MG63 (cell line): ENCODE results near the gene WDFY2. TPM values are rescaled to one million over a fixed set of nuclear protein-coding genes. Genes with fewer than 3 reads are reported as not detected.

ENCODE experiments used
- DNase-seq: peaks from one replicate; pipeline ENCODE4 v3.0.0-alpha.2; 2020
- H3K27me3 ChIP-seq: fragments of 250-450 bp; sonication (Bioruptor Pico); 2 replicates; pipeline ENCODE4 v1.5.1; 2020; ENCODE audit warnings: mild to moderate bottlenecking, moderate library complexity
- H3K36me3 ChIP-seq: fragments of 250-450 bp; sonication (Bioruptor Pico); 2 replicates; pipeline ENCODE4 v1.5.1; 2020; ENCODE audit warnings: mild to moderate bottlenecking, moderate library complexity
- H3K4me3 ChIP-seq: fragments of 250-450 bp; sonication (Bioruptor Pico); 2 replicates; pipeline ENCODE4 v1.5.1; 2020; ENCODE audit warnings: mild to moderate bottlenecking, moderate library complexity
- H3K9me3 ChIP-seq: fragments of 250-450 bp; sonication (Bioruptor Pico); 2 replicates; pipeline ENCODE4 v1.5.1; 2020; ENCODE audit warnings: mild to moderate bottlenecking, moderate library complexity
- total RNA-seq: library from RNA; depleted of rRNA; stranded (reverse); fragments of >200 nt; shearing (Covaris generic); gene quantifications from 2 replicates; pipeline ENCODE4 v1.2.3, GENCODE V29; 2014; ENCODE audit warnings: low replicate concordance

The WDFY2 gene
- total RNA-seq, 1 experiment from 2014 or later: 1.8 TPM

- no peaks in the 10 kb centered on the region for H3K27me3 ChIP-seq
- H3K4me3 ChIP-seq: no peak overlapping the region
- peaks cover 10% of the 10 kb centered on the region for H3K36me3 ChIP-seq
- DNase-seq: no peak
- H3K9me3 ChIP-seq: 0 out of 2 replicates have a peak, but pooled peaks cover 5% of the 10 kb centered on the region
Observed at GRCh38 chr13:51747438-51748434, 163.5 kb downstream of the WDFY2 start.

DNA sequence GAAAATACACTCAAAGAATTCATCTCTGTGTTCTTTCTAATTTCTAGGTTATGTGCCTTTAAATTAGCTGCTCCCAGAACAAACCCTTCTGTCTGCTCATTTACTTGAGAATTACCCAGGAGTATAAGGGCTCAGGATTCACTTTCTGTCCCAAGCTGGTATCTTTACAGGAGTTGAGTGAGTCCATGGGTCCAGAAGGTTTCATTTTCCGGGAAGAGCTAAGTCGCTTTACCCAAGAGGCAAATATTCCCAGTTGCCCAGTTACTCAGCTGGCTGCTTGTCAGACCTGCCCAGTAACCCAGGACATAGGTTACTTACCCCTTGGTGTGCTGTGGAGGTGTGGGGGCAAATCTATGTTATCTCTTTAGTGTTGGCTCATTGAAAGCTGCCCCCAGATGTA lies 172.4 kb downstream of the WDFY2 start:
- Histone ChIP-seq H3K27me3 (no peaks in the 10 kb centered on the region), H3K4me3 (no peak overlapping the region), H3K36me3 (peaks cover 6% of the 10 kb centered on the region), H3K9me3 (no peaks in the 10 kb centered on the region)
- DNase-seq: no peak

DNA sequence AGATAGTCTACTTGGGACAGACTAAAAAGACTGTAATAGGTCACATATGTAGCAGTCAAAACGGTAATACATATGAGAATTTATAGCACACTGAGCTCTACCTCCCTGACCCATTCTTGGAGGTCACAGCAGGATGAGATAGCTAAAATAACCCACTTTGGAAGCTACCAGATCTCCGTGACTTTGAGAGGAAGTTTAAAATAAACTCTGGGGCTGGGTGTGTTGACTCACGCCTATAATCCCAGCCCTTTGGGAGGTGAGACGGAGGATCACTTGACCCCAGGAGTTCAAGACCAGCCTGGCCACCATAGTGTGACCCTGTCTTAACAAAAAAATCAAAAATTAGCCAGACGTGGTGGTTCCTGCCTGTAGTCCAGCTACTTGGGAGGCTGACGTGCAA lies 174.4 kb downstream of the WDFY2 start:
- no peak overlapping the region for H3K4me3 ChIP-seq
- H3K36me3 ChIP-seq: peaks cover 6% of the 10 kb centered on the region
- H3K27me3 ChIP-seq: no peaks in the 10 kb centered on the region
- no peak for DNase-seq
- H3K9me3 ChIP-seq: no peaks in the 10 kb centered on the region

DNA sequence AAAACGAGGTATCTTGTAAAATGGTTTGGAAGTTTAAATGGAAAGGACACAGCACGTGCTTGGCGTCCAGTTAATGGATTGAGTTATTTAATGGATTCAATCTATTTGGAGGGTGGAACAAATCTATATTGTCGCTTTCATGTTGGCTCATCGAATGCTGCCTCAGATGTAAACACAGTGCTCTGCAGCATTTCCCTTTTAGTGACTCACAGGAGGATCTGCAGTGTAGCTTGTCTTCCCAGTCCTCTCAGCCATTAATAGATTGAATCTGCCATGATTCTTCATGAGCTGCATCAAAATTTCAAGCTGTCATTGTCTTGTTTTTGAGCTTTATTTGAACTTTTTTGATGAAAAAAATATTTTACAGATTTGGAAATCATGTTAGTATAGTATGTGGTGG lies 175.0 kb downstream of the WDFY2 start:
- Histone ChIP-seq H3K4me3 (no peak overlapping the region), H3K36me3 (peaks cover 6% of the 10 kb centered on the region), H3K9me3 (no peaks in the 10 kb centered on the region), H3K27me3 (no peaks in the 10 kb centered on the region)
- DNase-seq: no peak

DNA sequence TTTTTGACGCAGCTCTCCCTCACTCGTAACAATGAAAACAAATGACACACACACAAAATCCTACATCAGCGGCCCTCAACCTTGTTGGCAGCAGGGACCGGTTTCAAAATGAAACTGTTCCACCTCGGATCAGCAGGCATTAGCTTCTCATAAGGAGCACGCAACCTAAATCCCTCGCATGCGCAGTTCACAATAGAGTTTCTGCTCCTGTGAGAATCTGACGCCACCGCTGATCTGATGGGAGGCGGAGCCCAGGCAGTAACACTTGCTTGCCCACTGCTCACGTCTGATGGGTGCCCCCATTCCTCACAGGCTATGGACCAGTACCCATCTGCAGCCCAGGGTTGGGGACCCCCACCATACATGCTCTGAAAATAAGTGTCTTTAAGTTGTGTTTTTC lies 176.3 kb downstream of the WDFY2 start:
- Histone ChIP-seq H3K9me3 (no peaks in the 10 kb centered on the region), H3K27me3 (no peaks in the 10 kb centered on the region), H3K36me3 (peaks cover 6% of the 10 kb centered on the region), H3K4me3 (no peak overlapping the region)
- no peak for DNase-seq

- DNase-seq: no peak
- no peaks in the 10 kb centered on the region for H3K9me3 ChIP-seq
- H3K36me3 ChIP-seq: peaks cover 13% of the 10 kb centered on the region
- no peak overlapping the region for H3K4me3 ChIP-seq
- H3K27me3 ChIP-seq: no peaks in the 10 kb centered on the region
Observed at GRCh38 chr13:51761643-51762350, 177.5 kb downstream of the WDFY2 start.

- Histone ChIP-seq H3K36me3 (peaks cover 12% of the 10 kb centered on the region), H3K27me3 (no peaks in the 10 kb centered on the region), H3K9me3 (no peaks in the 10 kb centered on the region), H3K4me3 (no peak overlapping the region)
- no peak for DNase-seq
Observed at GRCh38 chr13:51763486-51763885, 179.2 kb downstream of the WDFY2 start.

GRCh38 chr13:51764184-51765141 lies 180.2 kb downstream of the WDFY2 start:
- H3K36me3 ChIP-seq: 0 out of 2 replicates have a peak, but pooled peaks cover 7% of the 10 kb centered on the region
- peak; percentile 94 for DNase-seq
- no peak overlapping the region for H3K4me3 ChIP-seq

DNA sequence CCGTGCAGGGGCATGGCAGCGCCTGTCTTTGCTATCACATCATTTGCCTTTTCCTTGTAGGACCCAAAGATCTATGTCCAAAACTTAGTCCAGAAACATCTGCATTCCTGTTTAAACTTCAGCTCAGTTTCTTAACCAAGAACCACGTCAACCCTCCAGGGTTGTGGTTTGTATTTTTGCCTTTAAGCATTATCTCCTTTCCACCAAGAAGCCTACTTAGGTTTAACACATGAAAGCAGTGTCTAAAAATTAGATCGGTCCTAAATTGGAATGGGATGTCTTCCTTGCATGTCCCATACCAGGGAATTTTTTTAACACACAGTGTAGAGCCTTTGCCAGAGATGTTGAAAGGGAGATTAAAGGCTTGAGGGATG lies 180.9 kb downstream of the WDFY2 start:
- H3K27me3 ChIP-seq: no peaks in the 10 kb centered on the region
- no peaks in the 10 kb centered on the region for H3K9me3 ChIP-seq
- H3K36me3 ChIP-seq: 0 out of 2 replicates have a peak, but pooled peaks cover 7% of the 10 kb centered on the region
- DNase-seq: no peak
- H3K4me3 ChIP-seq: no peak overlapping the region

More at GRCh38 chr13:51764184-51765141, 180.2 kb downstream of the WDFY2 start:
- Histone ChIP-seq H3K27me3 (no peaks in the 10 kb centered on the region), H3K9me3 (no peaks in the 10 kb centered on the region)

DNA sequence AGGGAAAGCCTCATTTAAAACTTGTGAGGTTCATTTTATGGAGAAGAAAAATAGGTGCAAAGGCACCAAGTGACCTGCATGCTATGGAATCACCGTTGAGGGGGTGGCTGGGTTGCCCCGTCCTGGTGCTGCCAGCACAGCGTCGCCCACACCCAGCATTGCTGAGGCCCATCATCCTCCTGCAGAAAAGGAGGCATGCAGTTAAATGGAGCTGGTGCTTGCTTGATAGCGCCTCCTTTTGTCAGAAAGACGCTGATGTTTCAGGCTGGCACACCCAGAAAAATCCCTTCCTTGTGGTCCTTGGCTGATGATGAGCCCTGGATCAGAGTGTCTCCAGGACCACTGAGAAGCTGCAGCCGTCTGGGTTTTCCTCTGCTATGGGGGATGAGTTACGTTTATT lies 182.8 kb downstream of the WDFY2 start:
- Histone ChIP-seq H3K4me3 (no peak overlapping the region), H3K36me3 (0 out of 2 replicates have a peak, but pooled peaks cover 7% of the 10 kb centered on the region), H3K27me3 (no peaks in the 10 kb centered on the region), H3K9me3 (no peaks in the 10 kb centered on the region)
- no peak for DNase-seq

GRCh38 chr13:51768378-51768921 lies 184.2 kb downstream of the WDFY2 start:
- Histone ChIP-seq H3K36me3 (0 out of 2 replicates have a peak, but pooled peaks cover 7% of the 10 kb centered on the region), H3K9me3 (no peaks in the 10 kb centered on the region), H3K27me3 (no peaks in the 10 kb centered on the region), H3K4me3 (no peak overlapping the region)
- no peak for DNase-seq

GRCh38 chr13:51768976-51769375 lies 184.7 kb downstream of the WDFY2 start:
- Histone ChIP-seq H3K4me3 (no peak overlapping the region), H3K27me3 (no peaks in the 10 kb centered on the region), H3K36me3 (0 out of 2 replicates have a peak, but pooled peaks cover 7% of the 10 kb centered on the region), H3K9me3 (no peaks in the 10 kb centered on the region)
- no peak for DNase-seq

GRCh38 chr13:51769455-51770127 lies 185.3 kb downstream of the WDFY2 start:
- Histone ChIP-seq H3K4me3 (no peak overlapping the region), H3K27me3 (no peaks in the 10 kb centered on the region), H3K9me3 (no peaks in the 10 kb centered on the region), H3K36me3 (0 out of 2 replicates have a peak, but pooled peaks cover 7% of the 10 kb centered on the region)
- no peak for DNase-seq

GRCh38 chr13:51770160-51770559 lies 185.9 kb downstream of the WDFY2 start:
- Histone ChIP-seq H3K36me3 (0 out of 2 replicates have a peak, but pooled peaks cover 7% of the 10 kb centered on the region), H3K27me3 (no peaks in the 10 kb centered on the region), H3K4me3 (no peak overlapping the region), H3K9me3 (no peaks in the 10 kb centered on the region)
- no peak for DNase-seq

- Histone ChIP-seq H3K27me3 (no peaks in the 10 kb centered on the region), H3K36me3 (0 out of 2 replicates have a peak, but pooled peaks cover 4% of the 10 kb centered on the region), H3K9me3 (no peaks in the 10 kb centered on the region), H3K4me3 (no peak overlapping the region)
- DNase-seq: no peak
Observed at GRCh38 chr13:51770681-51771417, 186.6 kb downstream of the WDFY2 start.
